NCI-H748 (cell line): ENCODE measurements around the gene CCDC38.

Experiments used
- DNase-seq: peaks from one replicate; lab custom pipeline; 2025; ENCODE audit not compliant: unreplicated experiment; lab: John Stamatoyannopoulos, UW

CCDC38 gene

DNA sequence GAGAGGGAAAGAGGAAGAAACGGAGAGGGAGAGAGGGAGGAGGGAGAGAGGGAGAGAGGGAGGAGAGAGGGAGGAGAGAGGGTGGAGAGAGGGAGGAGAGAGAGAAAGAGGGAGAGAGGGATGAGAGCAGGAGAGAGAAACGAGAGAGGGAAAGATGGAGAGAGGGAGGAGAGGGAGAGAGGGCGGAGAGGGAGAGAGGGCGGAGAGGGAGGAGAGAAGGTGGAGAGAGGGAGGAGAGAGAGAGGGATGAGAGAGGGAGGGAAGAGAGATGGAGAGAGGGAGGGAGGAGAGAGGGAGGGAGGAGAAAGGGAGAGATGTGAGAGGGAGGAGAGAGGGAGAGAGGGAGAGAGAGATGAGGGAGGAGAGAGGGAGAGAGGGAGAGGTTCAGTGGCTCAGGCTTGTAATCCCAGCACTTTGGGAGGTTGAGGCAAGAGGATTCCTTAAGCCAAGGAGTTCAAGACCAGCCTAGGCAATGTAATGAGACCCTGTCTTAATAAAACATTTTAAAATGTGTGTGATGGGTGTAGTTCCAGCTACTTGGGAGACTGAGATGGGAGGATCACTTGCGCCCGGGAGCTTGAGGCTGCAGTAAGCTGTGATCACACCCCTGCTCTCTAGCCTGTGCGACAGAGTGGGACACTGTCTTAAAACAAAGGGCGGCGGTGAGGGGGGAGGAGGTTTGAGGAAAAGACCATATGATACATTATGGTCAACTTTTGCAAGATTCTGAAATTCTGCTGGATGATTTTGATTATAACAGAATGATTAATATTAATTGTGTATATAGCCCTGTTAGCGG lies 105.0 kb downstream of the CCDC38 start:
- DNase-seq = no peak

DNA sequence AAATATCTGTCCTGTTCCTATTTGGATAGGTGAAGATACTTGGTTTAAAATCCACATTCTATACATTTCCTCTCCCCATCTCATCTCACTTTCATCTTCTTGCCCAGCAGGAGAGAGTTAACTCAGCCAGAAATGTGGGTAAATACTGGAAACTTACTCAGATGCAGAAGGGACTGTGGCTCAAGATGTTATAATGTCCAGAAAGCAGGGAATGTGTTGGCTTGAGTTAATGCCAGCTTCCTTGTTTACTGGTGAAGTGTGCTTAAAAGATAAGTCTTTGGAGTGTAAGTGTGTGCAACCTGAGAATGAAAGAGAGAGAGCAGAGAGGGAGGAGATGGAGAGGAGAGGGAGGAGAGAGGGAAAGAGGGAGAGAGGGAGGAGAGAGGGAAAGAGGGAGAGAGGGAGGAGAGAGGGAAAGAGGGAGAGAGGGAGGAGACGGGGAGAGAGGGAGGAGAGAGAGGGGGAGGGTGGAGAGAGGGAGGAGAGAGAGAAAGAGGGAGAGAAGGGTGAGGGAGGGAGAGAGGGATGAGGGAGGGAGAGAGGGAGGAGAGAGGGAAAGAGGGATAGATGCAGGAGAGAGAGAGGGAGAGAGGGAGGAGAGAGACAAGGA lies 105.7 kb downstream of the CCDC38 start:
- DNase-seq = no peak

DNA sequence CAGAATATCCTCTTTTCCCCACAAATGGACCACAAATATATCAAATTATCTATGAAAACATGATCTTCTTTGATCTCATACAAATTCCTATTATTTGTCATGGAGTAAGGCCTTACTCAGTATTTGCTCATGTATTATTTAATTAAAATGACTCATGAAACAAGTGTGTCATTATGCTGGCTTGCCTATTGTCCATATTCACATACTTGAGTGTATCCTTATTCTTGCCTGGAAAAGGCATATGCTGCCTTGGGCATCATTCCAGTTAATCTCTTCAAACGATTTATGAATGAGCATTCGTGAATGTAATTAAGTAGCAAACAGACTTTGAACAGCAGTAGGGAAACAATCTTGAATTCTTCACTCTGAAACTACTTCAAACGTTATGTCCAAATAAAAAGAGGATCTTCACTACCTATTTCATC lies 106.2 kb downstream of the CCDC38 start:
- peak; percentile 79 for DNase-seq

DNA sequence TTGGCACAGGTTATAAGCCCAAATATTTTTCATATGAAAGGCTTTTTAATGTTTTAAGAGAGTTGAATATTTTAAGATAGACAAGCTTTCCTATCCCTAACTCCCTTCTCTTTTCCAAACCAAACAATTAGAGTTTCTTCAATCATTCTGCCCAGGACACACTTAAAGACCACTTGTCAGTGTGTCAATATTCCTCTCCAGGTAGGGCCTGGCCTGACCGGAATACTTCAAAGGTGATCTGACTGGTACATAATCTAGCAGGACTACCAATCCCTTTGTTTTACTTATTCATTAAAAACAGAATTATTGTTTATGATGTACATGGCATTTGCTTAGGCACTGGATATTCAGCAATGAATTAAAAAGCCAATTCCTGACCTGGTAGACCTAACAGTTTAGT lies 107.8 kb downstream of the CCDC38 start:
- DNase-seq = no peak

DNA sequence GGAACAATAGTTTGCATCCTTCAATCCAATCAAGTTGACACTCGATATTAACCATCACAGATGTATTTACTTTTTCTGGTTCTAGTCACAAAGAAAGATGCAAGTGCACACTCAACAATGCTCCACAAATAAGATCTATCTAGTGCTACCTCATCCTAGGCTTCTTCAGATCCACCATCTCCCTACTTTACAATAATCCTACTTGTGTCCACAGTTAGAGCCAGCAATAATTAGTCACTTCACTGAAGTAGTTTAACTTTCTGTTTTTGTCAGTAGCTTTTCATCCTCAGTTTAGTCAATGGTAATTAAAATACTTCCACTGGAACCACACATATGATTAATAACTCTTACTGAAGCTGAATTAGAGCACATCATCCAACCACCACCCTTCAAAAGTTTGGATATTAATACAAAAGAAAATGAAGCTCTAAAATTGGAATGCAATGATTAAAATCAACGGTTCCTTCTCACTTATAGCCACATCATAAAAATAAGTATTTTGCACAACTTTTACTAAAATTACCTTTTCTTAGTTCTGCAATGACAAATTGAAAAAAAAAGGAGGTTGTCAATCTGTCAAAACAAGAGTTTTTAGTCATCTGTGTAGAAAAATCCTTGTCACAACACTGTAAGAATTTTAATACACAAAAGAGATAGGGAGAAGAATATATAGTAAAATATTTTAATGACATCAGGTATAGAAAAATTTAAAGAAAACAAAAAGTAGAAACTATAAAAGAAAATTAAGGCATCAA lies 111.9 kb downstream of the CCDC38 start:
- no peak for DNase-seq

DNA sequence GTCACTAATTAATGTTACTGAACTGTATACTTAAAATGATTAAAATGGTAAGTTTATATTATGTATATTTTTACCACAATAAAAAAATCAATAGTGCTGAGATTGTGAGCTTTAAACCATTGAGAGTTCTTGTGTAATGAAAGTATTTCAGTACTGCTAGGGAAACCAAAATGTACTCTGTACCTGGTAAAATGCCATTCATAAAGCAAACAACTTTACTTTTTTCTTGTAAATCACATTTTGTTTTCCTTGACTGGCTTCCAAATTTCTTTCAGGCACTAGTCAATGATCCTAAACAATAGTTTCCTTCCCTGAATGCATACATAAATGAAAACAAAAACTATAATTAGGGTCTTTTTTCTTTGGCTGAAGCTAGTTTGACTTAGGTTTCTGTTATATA lies 113.0 kb downstream of the CCDC38 start:
- DNase-seq = no peak

DNA sequence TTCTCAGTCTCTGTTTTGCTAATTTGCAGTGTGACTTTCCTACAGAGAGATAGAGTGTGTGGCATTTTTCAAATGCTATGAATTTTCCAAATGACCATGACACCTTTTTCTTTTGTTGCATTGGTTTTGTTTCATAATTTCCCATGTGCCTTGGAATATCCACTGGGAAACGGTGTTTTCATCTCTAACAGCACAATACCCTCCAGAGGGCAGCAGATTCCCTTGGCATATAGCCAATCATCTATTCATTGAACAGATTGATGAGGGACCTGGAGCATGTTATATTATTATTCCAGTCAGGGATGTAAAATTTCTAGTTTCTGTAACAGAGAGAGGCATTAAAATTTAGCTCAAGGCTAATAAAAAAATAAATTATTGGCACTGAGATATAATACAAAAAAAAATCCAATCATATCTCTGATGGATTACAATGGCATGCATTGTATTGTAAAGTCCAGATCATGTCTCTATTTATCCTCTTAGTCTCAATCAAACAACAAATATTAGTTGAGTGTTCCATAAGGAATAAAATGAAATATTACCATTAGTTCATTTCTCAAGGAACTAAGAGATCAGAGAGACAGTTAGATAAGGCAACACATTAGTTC lies 122.2 kb downstream of the CCDC38 start:
- peak; percentile 80 for DNase-seq
